K562 (cell line): ENCODE results near the gene TXNIP. TPM values are rescaled to one million over a fixed set of nuclear protein-coding genes. Genes with fewer than 3 reads are reported as not detected.
A peak's percentile ranks its signal among the peaks of the same experiment; 100 is the strongest.

Experiments
- CBFB ChIP-seq: sonication (generic); formaldehyde crosslinking; IDR thresholded peaks from 2 replicates; pipeline ENCODE4 v1.4.0; 2020; ENCODE audit warnings: mild to moderate bottlenecking, missing genetic modification reagents
- HLTF ChIP-seq: fragments of 450-650 bp; IDR thresholded peaks from 2 replicates; pipeline ENCODE4 v1.6.1; 2016
- HOXB6 ChIP-seq: fragments of 250-450 bp; sonication (Bioruptor Pico); IDR thresholded peaks from 2 replicates; pipeline ENCODE4 v1.5.1; 2022; ENCODE audit warnings: mild to moderate bottlenecking, borderline replicate concordance
- KAT8 ChIP-seq: fragments of 450-650 bp; IDR thresholded peaks from 2 replicates; pipeline ENCODE4 v1.6.1; 2016; ENCODE audit warnings: low read depth, mild to moderate bottlenecking
- KDM4B ChIP-seq, 2 experiments: fragments of 450-650 bp in 1 of 2; sonication (generic) in 1 of 2; IDR thresholded peaks; 2 replicates each; pipeline ENCODE4 v1.6.1; 2016 to 2017; ENCODE audit warnings: borderline replicate concordance in 2 of 2, antibody characterized with exemption in 1 of 2, low read depth in 1 of 2, mild to moderate bottlenecking in 1 of 2
- KLF6 ChIP-seq: fragments of 250-450 bp; sonication (Bioruptor Pico); IDR thresholded peaks from 2 replicates; pipeline ENCODE4 v1.4.0; 2020; ENCODE audit warnings: mild to moderate bottlenecking, moderate library complexity, borderline replicate concordance
- MBD2 ChIP-seq: sonication (generic); IDR thresholded peaks from 2 replicates; pipeline ENCODE4 v1.6.1; 2016; ENCODE audit warnings: low read depth, borderline replicate concordance
- MCM5 ChIP-seq: fragments of 450-650 bp; IDR thresholded peaks from 2 replicates; pipeline ENCODE4 v1.6.1; 2016; ENCODE audit warnings: low read depth
- MTA1 ChIP-seq: fragments of 450-650 bp; IDR thresholded peaks from 2 replicates; pipeline ENCODE4 v1.6.1; 2017; ENCODE audit warnings: borderline replicate concordance
- PPARD ChIP-seq: fragments of 250-450 bp; sonication (Bioruptor Pico); IDR thresholded peaks from 2 replicates; pipeline ENCODE4 v1.8.0; 2022; ENCODE audit warnings: inconsistent platforms, mild to moderate bottlenecking, moderate library complexity
- RBM14 ChIP-seq: fragments of 200-400 bp; formaldehyde crosslinking; IDR thresholded peaks from 2 replicates; pipeline ENCODE4 v1.6.1; 2018; ENCODE audit warnings: low read depth, mild to moderate bottlenecking, low read length, moderate library complexity, borderline replicate concordance; ENCODE audit not compliant: insufficient read depth
- RREB1 ChIP-seq: fragments of 250-450 bp; sonication (Bioruptor Pico); IDR thresholded peaks from 2 replicates; pipeline ENCODE4 v1.4.0; 2020
- UBTF ChIP-seq, 2 experiments: IDR thresholded peaks; 2 replicates each; pipeline ENCODE4 v1.6.1; 2012; ENCODE audit warnings: improper control_type of control experiment in 2 of 2, low read depth in 2 of 2, low read length in 2 of 2, borderline replicate concordance in 1 of 2
- ZNF133 ChIP-seq: fragments of 250-450 bp; sonication (Bioruptor Pico); IDR thresholded peaks from 2 replicates; pipeline ENCODE4 v1.4.0; 2020; ENCODE audit warnings: mild to moderate bottlenecking
- ZNF197 ChIP-seq: fragments of 200-800 bp; sonication (Bioruptor generic); IDR thresholded peaks from 2 replicates; pipeline ENCODE4 v1.6.1; 2016; ENCODE audit warnings: low read depth, missing genetic modification characterization, missing compliant biosample characterization
- ZNF232 ChIP-seq: sonication (generic); formaldehyde crosslinking; IDR thresholded peaks from 2 replicates; pipeline ENCODE4 v1.8.0; 2022; ENCODE audit warnings: mild to moderate bottlenecking, missing genetic modification reagents
- ZNF280A ChIP-seq: fragments of 450-650 bp; IDR thresholded peaks from 2 replicates; pipeline ENCODE4 v1.6.1; 2018; ENCODE audit warnings: mild to moderate bottlenecking, low read depth; ENCODE audit not compliant: partially characterized antibody
- ZNF589 ChIP-seq: fragments of 200-800 bp; sonication (Bioruptor generic); IDR thresholded peaks from 2 replicates; pipeline ENCODE4 v1.6.1; 2016; ENCODE audit warnings: low read depth, missing genetic modification characterization, missing compliant biosample characterization
- ZNF668 ChIP-seq: fragments of 250-450 bp; sonication (Bioruptor Pico); IDR thresholded peaks from 2 replicates; pipeline ENCODE4 v1.8.0; 2022; ENCODE audit warnings: mild to moderate bottlenecking, inconsistent platforms
- polyA plus RNA-seq, 8 experiments: library from polyadenylated mRNA; depleted of rRNA in 4 of 8; stranded (reverse) in 5 of 8; unstranded in 3 of 8; fragments of >200 nt; fragmentation: Nextera tagmentation in 2 of 8; fragmentation: Illumina TruSeq in 1 of 8; extraction: Ambion mirVana in 2 of 8; extraction: Trizol in 1 of 8; gene quantifications; 2 replicates each; pipeline versions ENCODE4 v1.2.1 to v1.2.3, GENCODE V29; 2011 to 2014; ENCODE audit warnings: inconsistent platforms in 1 of 8, missing spikeins in 1 of 8
- total RNA-seq, 7 experiments: library from RNA; depleted of rRNA in 6 of 7; stranded (reverse); fragments of >200 nt in 6 of 7; fragmentation: Illumina TruSeq in 2 of 7; extraction: Trizol in 2 of 7; gene quantifications; 2 replicates each; pipeline versions ENCODE4 v1.2.1 to v1.2.3, GENCODE V29; 2011 to 2021; ENCODE audit warnings: low replicate concordance in 1 of 7

TXNIP gene
- total and polyA plus RNA-seq, 9 of the 15 experiments (the other 6 are each of a cell fraction or from before 2014, with no cell fraction given): 120 to 499 (median 257) TPM

GRCh38 chr1:146036965-146037646 is 40.7 kb upstream of the TXNIP start (continued):
- TF ChIP-seq UBTF (IDR thresholded peaks at IDR 0.05; ENCODE audit: borderline replicate concordance in 1 of 2, low read depth in 2 of 2, low read length in 2 of 2): peak; percentile 8 to 16; a peak in 1 of 4 replicates
- no peak for TF ChIP-seq KDM4B (IDR thresholded peaks at IDR 0.05; ENCODE audit: borderline replicate concordance in 2 of 2, low read depth in 1 of 2)
- TF ChIP-seq KLF6 (CRISPR knock-in tag): 0 out of 2 replicates have a peak, but pooled peaks have one; percentile 12
- TF ChIP-seq ZNF133: no peak
- TF ChIP-seq KAT8: no peak
- no peak for TF ChIP-seq RREB1 (CRISPR knock-in tag)
- TF ChIP-seq CBFB (CRISPR knock-in tag): 0 out of 2 replicates have a peak, but pooled peaks have one; percentile 62
- no peak for TF ChIP-seq HLTF
- TF ChIP-seq MBD2: no peak
- no peak for TF ChIP-seq ZNF197 (CRISPR knock-in tag)
- TF ChIP-seq PPARD (CRISPR knock-in tag): no peak
- TF ChIP-seq ZNF280A: no peak
- TF ChIP-seq ZNF589 (CRISPR knock-in tag): 0 out of 2 replicates have a peak, but pooled peaks have one; percentile 48
- TF ChIP-seq MCM5: no peak
- peak; percentile 66 for TF ChIP-seq ZNF668 (CRISPR knock-in tag)
- peak; percentile 47; the same call in 1 of the 2 replicates for TF ChIP-seq MTA1
- no peak for TF ChIP-seq HOXB6 (CRISPR knock-in tag)
- no peak for TF ChIP-seq ZNF232
- TF ChIP-seq RBM14: no peak
